GM13976 (cell line): ENCODE measurements around the gene BTN2A1.
"Not testable (repeated sequence)": the region's sequence is repeated elsewhere in the genome, so short reads cannot be mapped to it uniquely, and the experiment has no call there.

Source experiments
- DNase-seq: peaks from one replicate; pipeline ENCODE4 v3.0.0; 2012; ENCODE audit warnings: low spot score
- CTCF ChIP-seq: IDR thresholded peaks from 2 replicates; pipeline ENCODE4 v1.5.1; 2012; ENCODE audit warnings: borderline replicate concordance, mild to moderate bottlenecking; ENCODE audit not compliant: insufficient read depth; ENCODE audit errors: extremely low read depth, missing control alignments, control extremely low read depth
- in situ Hi-C: fragments of 300-500 bp; cut with MboI; formaldehyde crosslinking; loops from one replicate; pipeline ENCODE4 v1.12.0; 2022; ENCODE audit warnings: low sequenced_read_pairs, mixed read lengths, inconsistent platforms; ENCODE audit not compliant: unreplicated experiment

Gene BTN2A1

DNA sequence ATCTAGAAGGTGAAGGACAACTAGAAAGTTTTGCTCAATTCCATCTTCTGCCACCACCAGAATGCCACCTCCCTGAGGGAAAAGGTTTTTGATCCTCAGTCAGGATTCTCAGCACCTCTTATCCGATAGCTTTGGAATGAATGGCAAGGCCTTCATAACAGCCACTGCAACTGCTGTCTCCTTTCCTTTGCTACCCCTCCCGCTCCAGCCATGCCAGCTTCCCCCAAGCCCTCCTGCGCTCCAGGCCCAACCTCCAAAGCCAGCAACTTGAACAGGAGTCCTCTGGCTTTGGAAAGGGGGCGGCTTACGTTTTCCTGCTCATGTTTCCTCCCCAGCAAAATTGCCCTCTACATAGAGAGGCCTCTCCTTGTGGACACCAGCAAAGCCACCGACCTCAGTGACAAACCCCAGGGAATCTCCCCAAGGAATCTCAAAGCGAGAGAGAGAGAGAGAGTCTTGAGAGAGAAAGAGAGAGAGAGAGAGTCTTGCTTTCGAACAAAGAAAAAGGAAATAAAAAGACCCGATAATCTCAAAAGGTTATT is 420 bp upstream of the BTN2A1 start:
- DNase-seq, result no peak
- in situ Hi-C loops, result no loop called here
- TF ChIP-seq CTCF, result no peak

GRCh38 chr6:26459023-26459810 is 1.5 kb downstream of the BTN2A1 start:
- TF ChIP-seq CTCF, result no peak
- in situ Hi-C loops, result no loop called here
- no peak for DNase-seq

DNA sequence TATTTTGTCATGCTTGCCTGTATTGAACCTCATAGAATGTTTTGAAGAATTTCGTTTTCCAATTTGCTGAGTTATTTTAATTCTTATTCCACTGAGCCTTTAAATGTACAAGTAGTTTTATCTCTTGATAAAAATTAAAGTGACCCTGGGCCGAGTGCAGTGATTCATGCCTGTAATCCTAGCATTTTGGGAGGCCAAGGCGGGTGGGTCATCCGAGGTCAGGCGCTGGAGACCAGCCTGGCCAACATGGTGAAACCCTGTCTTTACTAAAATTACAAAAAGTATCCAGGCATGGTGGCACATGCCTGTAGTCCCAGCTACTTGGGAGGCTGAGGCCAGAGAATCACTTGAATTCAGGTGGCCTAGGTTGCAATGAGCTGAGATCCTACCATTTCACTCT is 3.6 kb downstream of the BTN2A1 start:
- DNase-seq, in situ Hi-C loops: not testable (repeated sequence)

DNA sequence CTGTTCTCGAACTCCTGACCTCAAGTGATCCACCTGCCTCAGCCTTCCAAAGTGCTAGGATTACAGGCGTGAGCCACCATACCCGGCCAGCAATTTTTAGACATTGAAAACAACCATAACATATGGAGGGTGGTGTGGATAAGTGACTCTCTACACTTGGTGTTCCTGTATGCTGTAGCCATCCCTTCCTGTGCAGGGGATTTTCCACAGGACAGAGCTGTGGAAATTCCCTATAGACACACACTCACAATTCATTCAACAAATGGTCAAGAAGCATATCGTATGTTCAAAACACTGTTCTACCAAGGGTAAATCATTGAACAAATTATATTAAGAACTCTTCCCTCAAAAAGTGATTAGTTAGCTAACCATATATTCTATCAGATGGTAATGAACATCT is 6.3 kb downstream of the BTN2A1 start:
- in situ Hi-C loops, result no loop called here
- no peak for DNase-seq
- no peak for TF ChIP-seq CTCF

DNA sequence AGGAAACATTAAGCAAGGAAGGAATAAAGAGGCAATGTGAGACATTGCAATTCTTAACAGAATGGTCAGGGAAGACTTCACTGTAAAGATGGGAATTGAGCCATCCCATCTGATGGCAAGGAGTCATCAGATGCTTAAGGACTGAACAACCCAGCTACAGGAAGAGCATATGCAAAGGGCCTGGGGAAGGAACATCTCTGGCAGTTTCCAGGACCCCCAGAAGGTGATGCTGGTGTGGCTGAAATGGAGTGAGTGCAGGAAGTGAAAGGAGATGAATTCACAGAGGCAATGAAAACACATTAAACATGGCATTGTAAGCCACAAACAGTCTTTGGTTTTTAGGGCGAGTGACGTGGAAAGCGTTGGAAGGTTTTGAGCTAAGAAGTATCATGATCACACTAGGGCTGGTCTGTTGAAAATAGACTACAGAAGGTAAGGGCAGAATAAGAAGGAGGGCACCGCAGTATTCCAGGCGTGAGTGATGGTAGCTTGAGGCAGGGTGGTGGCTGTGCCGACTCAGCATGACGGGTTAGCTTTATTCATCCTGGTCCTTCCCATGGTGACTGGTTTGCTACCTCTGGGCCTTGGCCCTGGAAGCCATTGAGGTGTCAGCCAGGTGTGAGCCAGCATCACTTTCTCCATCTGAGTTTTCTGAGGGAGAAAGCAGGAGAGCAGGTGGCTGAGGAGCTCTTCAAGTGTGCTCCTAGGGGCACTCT is 6.8 kb downstream of the BTN2A1 start:
- in situ Hi-C loops, result no loop called here
- TF ChIP-seq CTCF, result no peak
- no peak for DNase-seq

DNA sequence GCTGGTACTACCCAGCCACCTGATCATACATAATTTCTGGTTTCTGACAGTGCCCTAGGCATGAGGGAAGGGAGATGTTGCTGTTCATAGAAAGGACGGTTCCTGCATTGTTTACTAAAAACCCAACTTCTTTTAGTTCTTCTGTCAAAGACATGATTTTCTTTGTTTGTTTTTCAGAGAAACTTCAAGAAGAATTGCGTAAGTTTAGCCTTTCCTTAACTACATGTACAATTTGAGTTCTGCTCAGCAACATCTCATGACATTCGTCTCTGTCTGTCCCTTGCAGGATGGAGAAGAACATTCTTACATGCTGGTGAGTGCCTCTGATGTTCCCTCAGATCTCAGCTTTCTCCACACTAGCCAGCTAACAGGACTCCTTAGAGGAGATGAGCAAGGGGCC is 8.0 kb downstream of the BTN2A1 start:
- DNase-seq, result no peak
- in situ Hi-C loops, result no loop called here
- TF ChIP-seq CTCF, result no peak

DNA sequence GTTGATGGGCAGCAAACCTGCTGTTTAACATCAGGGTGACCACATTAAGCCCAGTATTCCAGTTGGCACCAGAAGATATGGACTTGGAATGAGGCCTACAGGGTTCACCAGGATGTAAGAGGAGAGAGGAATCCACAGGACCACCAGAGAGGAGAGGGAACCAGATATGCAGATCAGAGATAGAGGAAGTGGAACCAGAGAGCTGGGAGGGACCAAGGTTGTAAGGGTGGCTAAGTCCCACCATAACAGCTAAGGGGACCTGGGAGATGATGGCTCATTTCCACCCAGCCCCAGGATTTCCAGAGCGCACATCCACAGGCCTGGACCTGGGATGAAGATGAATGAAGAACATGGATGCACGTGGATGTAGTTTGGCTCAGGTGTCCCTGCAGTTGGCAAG is 11.1 kb downstream of the BTN2A1 start:
- in situ Hi-C loops, result no loop called here
- no peak for TF ChIP-seq CTCF
- DNase-seq, result no peak
